ENCODE results near the gene ZNF423. TPM values are rescaled to one million over a fixed set of nuclear protein-coding genes. Genes with fewer than 3 reads are reported as not detected.

The ZNF423 gene
- total RNA-seq, 1 donor from 2014 or later: 10.6 TPM

- peaks cover under 1% of the 10 kb centered on the region for H4K20me1 ChIP-seq (ENCODE audit: insufficient read depth, low read length)
- peaks cover 10% of the 10 kb centered on the region for H3K27me3 Mint-ChIP-seq (ENCODE audit: low read depth, unreplicated experiment)
- H3K4me2 ChIP-seq (ENCODE audit: low read length): no peak overlapping the region
- no peak overlapping the region for H3K9ac ChIP-seq (ENCODE audit: low read length)
- H3K4me1 Mint-ChIP-seq (ENCODE audit: low read depth, unreplicated experiment): no peaks in the 10 kb centered on the region
- no peaks in the 10 kb centered on the region for H3K4me1 ChIP-seq (ENCODE audit: insufficient read depth, low read length)
- H3K36me3 ChIP-seq (ENCODE audit: insufficient read depth, low read length): no peaks in the 10 kb centered on the region
- no peaks in the 10 kb centered on the region for H3K79me2 ChIP-seq (ENCODE audit: insufficient read depth, low read length)
- no peak for FAIRE-seq
- no peak overlapping the region for H3K4me3 ChIP-seq (ENCODE audit: insufficient read depth, low read depth, low read length)
- no peak overlapping the region for H2AFZ ChIP-seq (ENCODE audit: low read depth, low read length)
- no peak overlapping the region for H3K27ac ChIP-seq (ENCODE audit: low read depth, low read length)
- H3K9me3 ChIP-seq (ENCODE audit: insufficient read depth, low read depth, low read length): no peaks in the 10 kb centered on the region
- no peaks in the 10 kb centered on the region for H3K36me3 Mint-ChIP-seq (ENCODE audit: low read depth, unreplicated experiment)
- TF ChIP-seq EZH2 (IDR thresholded peaks at IDR 0.05; ENCODE audit: insufficient read depth, low read length) (no peak), CTCF (IDR thresholded peaks at IDR 0.05; ENCODE audit: insufficient read depth, low read depth, low read length) (no peak)
- no peaks in the 10 kb centered on the region for H3K9me3 Mint-ChIP-seq (ENCODE audit: unreplicated experiment)
- no peaks in the 10 kb centered on the region for H3K27me3 ChIP-seq (ENCODE audit: insufficient read depth, low read length)
- H3K27ac Mint-ChIP-seq (ENCODE audit: unreplicated experiment): no peak overlapping the region
- H3K4me3 Mint-ChIP-seq (ENCODE audit: unreplicated experiment): no peak overlapping the region
- DNase-seq (ENCODE audit: low read depth): no peak
Measured at GRCh38 chr16:49550140-49550539, 305.8 kb downstream of the ZNF423 start.

- Mint-ChIP-seq H3K9me3 (ENCODE audit: unreplicated experiment) (no peaks in the 10 kb centered on the region), H3K4me3 (ENCODE audit: unreplicated experiment) (no peak overlapping the region), H3K4me1 (ENCODE audit: low read depth, unreplicated experiment) (no peaks in the 10 kb centered on the region), H3K27ac (ENCODE audit: unreplicated experiment) (no peak overlapping the region), H3K36me3 (ENCODE audit: low read depth, unreplicated experiment) (no peaks in the 10 kb centered on the region), H3K27me3 (ENCODE audit: low read depth, unreplicated experiment) (peaks cover 14% of the 10 kb centered on the region)
- Histone ChIP-seq H3K9me3 (ENCODE audit: insufficient read depth, low read depth, low read length) (no peaks in the 10 kb centered on the region), H2AFZ (ENCODE audit: low read depth, low read length) (no peak overlapping the region), H3K36me3 (ENCODE audit: insufficient read depth, low read length) (no peaks in the 10 kb centered on the region), H3K9ac (ENCODE audit: low read length) (no peak overlapping the region), H4K20me1 (ENCODE audit: insufficient read depth, low read length) (peaks cover 5% of the 10 kb centered on the region), H3K79me2 (ENCODE audit: insufficient read depth, low read length) (no peaks in the 10 kb centered on the region), H3K4me3 (ENCODE audit: insufficient read depth, low read depth, low read length) (no peak overlapping the region), H3K27ac (ENCODE audit: low read depth, low read length) (no peak overlapping the region), H3K27me3 (ENCODE audit: insufficient read depth, low read length) (no peaks in the 10 kb centered on the region), H3K4me1 (ENCODE audit: insufficient read depth, low read length) (no peaks in the 10 kb centered on the region), H3K4me2 (ENCODE audit: low read length) (no peak overlapping the region)
- FAIRE-seq (no peak), DNase-seq (ENCODE audit: low read depth) (no peak)
- TF ChIP-seq EZH2 (IDR thresholded peaks at IDR 0.05; ENCODE audit: insufficient read depth, low read length) (no peak), CTCF (IDR thresholded peaks at IDR 0.05; ENCODE audit: insufficient read depth, low read depth, low read length) (no peak)
Measured at GRCh38 chr16:49548325-49548970, 307.5 kb downstream of the ZNF423 start.

- FAIRE-seq: no peak
- H3K79me2 ChIP-seq (ENCODE audit: insufficient read depth, low read length): no peaks in the 10 kb centered on the region
- no peaks in the 10 kb centered on the region for H3K36me3 ChIP-seq (ENCODE audit: insufficient read depth, low read length)
- H3K9ac ChIP-seq (ENCODE audit: low read length): no peak overlapping the region
- H3K27me3 ChIP-seq (ENCODE audit: insufficient read depth, low read length): no peaks in the 10 kb centered on the region
- peaks cover 5% of the 10 kb centered on the region for H4K20me1 ChIP-seq (ENCODE audit: insufficient read depth, low read length)
- no peak overlapping the region for H3K4me2 ChIP-seq (ENCODE audit: low read length)
- no peak overlapping the region for H3K27ac ChIP-seq (ENCODE audit: low read depth, low read length)
- no peak overlapping the region for H3K4me3 Mint-ChIP-seq (ENCODE audit: unreplicated experiment)
- no peaks in the 10 kb centered on the region for H3K4me1 Mint-ChIP-seq (ENCODE audit: low read depth, unreplicated experiment)
- DNase-seq (ENCODE audit: low read depth): no peak
- no peak overlapping the region for H3K27ac Mint-ChIP-seq (ENCODE audit: unreplicated experiment)
- peaks cover 14% of the 10 kb centered on the region for H3K27me3 Mint-ChIP-seq (ENCODE audit: low read depth, unreplicated experiment)
- no peaks in the 10 kb centered on the region for H3K9me3 Mint-ChIP-seq (ENCODE audit: unreplicated experiment)
- TF ChIP-seq CTCF (IDR thresholded peaks at IDR 0.05; ENCODE audit: insufficient read depth, low read depth, low read length) (no peak), EZH2 (IDR thresholded peaks at IDR 0.05; ENCODE audit: insufficient read depth, low read length) (no peak)
- no peaks in the 10 kb centered on the region for H3K36me3 Mint-ChIP-seq (ENCODE audit: low read depth, unreplicated experiment)
- H3K4me3 ChIP-seq (ENCODE audit: insufficient read depth, low read depth, low read length): no peak overlapping the region
- H3K9me3 ChIP-seq (ENCODE audit: insufficient read depth, low read depth, low read length): no peaks in the 10 kb centered on the region
- no peak overlapping the region for H2AFZ ChIP-seq (ENCODE audit: low read depth, low read length)
- peaks cover 5% of the 10 kb centered on the region for H3K4me1 ChIP-seq (ENCODE audit: insufficient read depth, low read length)
Measured at GRCh38 chr16:49547448-49547847, 308.5 kb downstream of the ZNF423 start.

Measured in astrocyte (in vitro differentiated cells and primary cell).